Umbilical cord (tissue), 2 donors: ENCODE measurements around the gene ZNF468. TPM values are rescaled to one million over a fixed set of nuclear protein-coding genes. Genes with fewer than 3 reads are reported as not detected.
"Not testable (repeated sequence)": the region's sequence is repeated elsewhere in the genome, so short reads cannot be mapped to it uniquely, and the experiment has no call there.

Experiments used
- DNase-seq: peaks from one replicate; pipeline ENCODE4 v3.0.0-alpha.2; 2015; ENCODE audit warnings: low spot score
- total RNA-seq: library from RNA; depleted of rRNA; stranded (reverse); fragments of >200 nt; gene quantifications from one replicate; pipeline ENCODE4 v1.2.3, GENCODE V29; 2014; ENCODE audit warnings: low replicate concordance; ENCODE audit not compliant: insufficient read depth

Gene ZNF468
- total RNA-seq, 1 donor from 2014 or later = 22.1 TPM

DNA sequence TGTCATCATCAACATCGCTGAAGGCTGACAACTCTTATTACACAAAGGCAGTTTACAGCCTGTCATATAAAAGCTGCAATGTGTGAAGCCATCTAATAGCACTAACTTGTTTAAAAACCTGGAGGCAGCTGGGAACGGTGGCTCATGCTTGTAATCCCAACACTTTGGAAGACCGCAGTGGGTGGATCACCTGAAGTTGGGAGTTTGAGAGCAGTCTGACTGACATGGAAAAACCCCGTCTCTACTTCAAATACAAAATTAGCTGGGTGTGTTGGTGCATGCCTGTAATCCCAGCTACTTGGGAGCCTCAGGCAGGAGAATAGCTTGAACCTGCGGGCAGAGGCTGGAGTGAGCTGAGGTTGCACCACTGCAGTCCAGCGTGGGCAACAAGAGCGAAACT is 27.6 kb downstream of the ZNF468 start:
- not testable (repeated sequence) for DNase-seq

DNA sequence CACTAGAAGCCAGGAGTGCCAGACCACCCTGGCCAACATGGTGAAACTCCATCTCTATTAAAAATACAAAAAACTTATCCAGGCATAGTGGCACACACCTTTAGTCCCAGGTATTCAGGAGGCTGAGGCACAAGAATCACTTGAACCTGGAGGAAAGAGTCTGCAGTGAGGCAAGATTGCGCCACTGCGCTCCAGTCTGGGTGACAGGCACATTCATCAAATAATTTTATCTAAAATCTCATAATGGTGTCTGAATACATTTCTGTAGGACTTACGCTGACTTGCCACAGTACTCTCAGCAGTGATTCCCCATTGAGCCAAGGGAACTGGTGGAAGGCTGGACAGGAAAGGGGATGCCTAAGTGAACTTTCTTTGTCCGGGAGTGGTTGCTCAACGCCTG is 31.7 kb downstream of the ZNF468 start:
- no peak for DNase-seq

DNA sequence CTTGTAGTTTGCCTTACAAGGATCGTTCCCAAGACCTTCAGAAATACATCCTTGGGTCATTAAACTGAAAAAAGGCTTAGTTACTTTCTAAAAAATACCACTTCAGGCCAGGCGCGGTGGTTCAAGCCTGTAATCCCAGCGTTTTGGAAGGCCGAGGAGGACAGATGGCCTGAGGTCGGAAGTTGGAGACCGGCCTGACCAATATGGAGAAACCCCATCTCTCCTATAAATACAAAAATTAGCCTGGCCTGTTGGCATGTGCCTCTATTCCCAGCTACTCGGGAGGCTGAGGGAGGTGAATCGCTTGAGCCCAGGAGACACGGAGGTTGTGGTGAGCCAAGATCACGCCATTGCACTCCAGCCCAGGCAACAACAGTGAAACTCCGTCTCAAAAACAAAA is 33.7 kb downstream of the ZNF468 start:
- no peak for DNase-seq

DNA sequence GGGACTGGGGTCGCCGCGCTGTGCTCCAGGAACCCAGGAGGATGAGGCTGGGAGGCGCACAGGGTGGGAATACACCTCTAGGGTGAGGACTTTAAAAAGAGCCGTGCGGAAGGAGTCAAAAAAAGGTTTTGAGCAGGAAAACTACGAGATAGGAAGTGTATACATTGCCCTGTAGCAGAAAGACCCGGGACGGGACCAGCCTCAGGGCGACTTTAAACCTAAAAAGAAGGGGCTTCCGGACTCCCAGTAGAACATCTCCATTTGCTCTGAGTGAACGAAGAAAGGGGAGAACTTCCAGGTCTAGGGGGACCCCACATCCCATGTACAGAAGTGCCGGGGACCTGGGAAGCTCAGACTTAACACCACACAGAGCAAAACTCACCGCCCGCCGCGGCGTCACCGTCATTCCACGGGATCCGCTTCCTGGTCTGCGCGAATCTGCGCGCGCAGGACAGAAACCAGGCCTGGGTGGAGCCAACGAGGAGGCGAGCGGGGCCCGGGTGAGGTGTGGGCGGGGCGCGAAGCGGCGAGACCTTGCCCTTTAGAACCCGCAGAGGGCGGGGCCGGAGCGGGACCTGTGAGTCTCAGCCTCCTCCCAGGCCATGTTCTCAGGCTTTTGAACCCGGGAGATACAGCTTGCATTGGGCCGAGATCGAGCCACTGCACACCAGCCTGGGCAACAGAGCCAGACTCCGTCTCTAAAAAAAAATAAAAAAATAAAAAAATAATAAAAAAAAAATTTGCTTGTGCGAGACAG is 36.0 kb downstream of the ZNF468 start, which contains the start of gene ZNF28:
Gene ZNF28, minus strand, starts transcription at position 430 of the 757 bp plus-strand sequence. CDS start 3,675 bp downstream, outside the sequence.
- DNase-seq = peak; percentile 70

DNA sequence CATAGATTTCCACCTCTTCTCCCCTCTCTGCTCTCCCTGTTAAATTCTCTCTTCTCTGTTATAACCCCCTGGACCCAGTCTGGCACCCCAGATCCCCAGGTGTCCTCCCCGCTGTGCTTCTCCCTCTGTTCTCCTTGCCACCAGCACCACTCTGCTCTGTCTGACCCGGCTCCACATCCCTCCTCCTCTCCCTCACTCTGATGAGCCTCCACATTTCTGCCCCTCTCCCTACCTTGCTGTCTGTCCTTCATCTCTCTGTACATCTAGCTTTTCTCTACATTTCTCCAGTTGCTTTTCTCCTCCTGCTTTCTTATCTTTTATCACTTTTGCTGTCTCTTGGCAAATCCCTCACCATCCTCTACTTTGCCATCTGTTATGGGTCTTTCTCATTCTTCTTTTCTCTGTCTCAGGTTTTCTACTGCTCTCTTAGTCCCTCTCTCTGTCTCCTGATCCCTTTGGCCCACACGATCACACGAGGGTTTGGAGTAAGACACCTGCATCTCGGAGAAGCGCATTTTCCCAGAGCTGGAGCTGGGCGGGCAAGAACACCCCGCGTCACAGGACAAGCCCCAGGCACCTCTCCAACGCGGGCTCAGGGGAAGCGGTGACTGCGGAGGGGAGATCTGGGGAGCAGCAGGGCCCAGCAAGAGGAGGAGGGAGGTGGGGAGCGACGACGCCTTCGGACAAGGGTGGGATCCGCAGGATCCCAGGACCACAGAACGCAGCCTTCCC is 36.8 kb downstream of the ZNF468 start:
- peak; percentile 26 for DNase-seq

DNA sequence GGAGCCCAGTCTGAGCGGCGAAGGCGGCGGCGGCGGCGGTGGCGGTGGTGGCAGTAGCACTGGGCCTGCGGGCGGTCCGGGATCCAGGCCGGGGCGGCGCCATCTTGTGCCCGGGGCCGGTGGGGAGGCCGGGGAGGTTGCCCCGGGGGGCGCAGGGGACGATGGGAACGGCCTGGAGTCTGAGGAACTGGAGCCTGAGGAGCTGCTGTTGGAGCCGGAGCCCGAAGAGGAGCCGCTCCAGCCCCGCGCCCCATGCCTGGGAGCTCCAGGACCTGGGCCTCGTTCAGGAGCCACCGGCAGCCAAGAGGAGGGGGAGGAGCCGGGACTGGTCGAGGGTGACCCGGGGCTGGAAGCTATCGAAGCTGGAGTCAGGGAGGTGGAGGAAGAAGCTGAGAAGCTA is 47.6 kb downstream of the ZNF468 start:
- no peak for DNase-seq

DNA sequence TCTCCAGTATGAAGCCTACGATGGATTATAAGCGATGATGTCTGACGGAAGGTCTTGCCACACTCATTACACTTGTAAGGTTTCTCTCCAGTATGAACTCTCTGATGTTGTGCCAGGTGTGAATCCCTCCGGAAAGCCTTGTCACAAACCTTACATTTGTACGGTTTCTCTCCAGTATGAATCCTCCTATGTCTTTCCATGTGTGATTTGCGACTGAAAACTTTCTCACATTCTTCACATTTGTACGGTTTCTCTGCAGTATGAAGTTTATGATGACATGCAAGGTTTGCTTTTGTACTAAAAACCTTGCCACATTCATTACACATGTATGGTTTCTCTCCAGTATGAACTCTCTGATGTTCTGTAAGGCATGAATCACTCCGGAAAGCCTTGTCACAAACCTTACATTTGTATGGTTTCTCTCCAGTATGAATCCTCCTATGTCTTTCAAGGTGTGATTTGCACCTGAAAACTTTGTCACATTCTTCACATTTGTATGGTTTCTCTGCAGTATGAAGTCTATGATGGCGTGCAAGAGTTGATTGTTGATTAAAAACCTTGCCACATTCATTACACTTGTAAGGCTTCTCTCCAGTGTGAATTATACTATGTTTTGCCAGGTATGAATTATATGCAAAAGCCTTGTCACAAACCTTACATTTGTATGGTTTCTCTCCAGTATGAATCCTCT is 57.3 kb downstream of the ZNF468 start:
- not testable (repeated sequence) for DNase-seq

DNA sequence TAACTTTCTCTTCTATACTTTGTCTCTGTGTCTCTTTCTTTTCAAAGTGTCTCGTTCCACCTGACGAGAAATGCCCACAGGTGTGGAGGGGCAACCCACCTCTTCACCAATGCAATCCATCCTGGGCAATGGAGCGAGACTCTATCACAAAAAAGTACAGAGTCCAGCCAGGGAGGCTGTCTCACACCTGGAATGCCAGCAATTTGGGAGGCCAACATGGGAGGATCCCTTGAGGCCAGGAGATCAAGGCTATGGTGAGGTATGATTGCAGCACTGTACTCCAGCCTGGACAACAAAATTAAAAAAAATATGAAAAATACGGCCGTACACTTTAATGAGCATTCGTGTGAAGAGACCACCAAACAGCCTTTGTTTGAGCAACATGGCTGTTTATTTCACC is 68.0 kb downstream of the ZNF468 start:
- no peak for DNase-seq

Other genes starting within 250 kb of the ZNF468 start
- 40.7 TPM for gene ZNF83, start 219.3 kb downstream of the ZNF468 start, total RNA-seq
- 15.2 TPM for gene ZNF611, start 122.6 kb downstream of the ZNF468 start, total RNA-seq
- gene ZNF600, start 70.8 kb downstream of the ZNF468 start, total RNA-seq = 35.2 TPM
- gene ZNF28, start 36.0 kb downstream of the ZNF468 start, total RNA-seq = 26.5 TPM
- gene ZNF320, start 40.0 kb upstream of the ZNF468 start, total RNA-seq = 13.0 TPM
- 7.0 TPM for gene ZNF888, start 65.8 kb upstream of the ZNF468 start, total RNA-seq
- gene ZNF816, start 105.3 kb upstream of the ZNF468 start, total RNA-seq = 8.9 TPM
- 2.4 TPM for gene ERVV-1, start 156.3 kb upstream of the ZNF468 start, total RNA-seq
- gene ERVV-2, start 187.1 kb upstream of the ZNF468 start, total RNA-seq = 2.9 TPM
- gene ZNF160, start 245.8 kb upstream of the ZNF468 start, total RNA-seq = 39.0 TPM